K562 (cell line): ENCODE data around the gene EFHD2. TPM values are rescaled to one million over a fixed set of nuclear protein-coding genes. Genes with fewer than 3 reads are reported as not detected.

Experiments
- ATAC-seq: fragments of 200-7000 bp; cut with Tn5 transposase; 3 replicates; pipeline ENCODE4 v1.9.1; 2020; ENCODE audit warnings: moderate library complexity
- BruUV-seq: library from RNA; stranded (reverse); fragments of 400-500 nt; replicated peaks from 2 replicates; lab custom pipeline; 2021; lab: Mats Ljungman, UMichigan
- CTCF ChIA-PET: fragments of 300-600 bp; formaldehyde crosslinking; extraction: SDS; loops from one replicate; lab custom pipeline; 2021; ENCODE audit warnings: low intra/inter-chr PET ratio; lab: Yijun Ruan, JAX
- POLR2A ChIA-PET: fragments of 300-600, 350-650 bp; sonication (Branson Sonifier 250); formaldehyde crosslinking; extraction: SDS; loops from one replicate; lab custom pipeline; 2021; ENCODE audit warnings: antibody characterized with exemption, inconsistent platforms; lab: Yijun Ruan, JAX
- DNase-seq, 4 experiments: peaks; one replicate each; pipeline versions ENCODE4 v3.0.0 to v3.0.0-alpha.2; 2011 to 2018; ENCODE audit warnings: low spot score in 3 of 4, mixed read lengths in 3 of 4; ENCODE audit errors: extremely low read depth in 1 of 4
- FAIRE-seq: peaks from 2 replicates; lab custom pipeline; 2011; peaks lifted over from hg19 to GRCh38; lab: Jason Lieb, UNC
- H2AFZ ChIP-seq: 2 replicates; pipeline ENCODE4 v1.6.0; 2011; ENCODE audit warnings: low read depth, low read length, control low read depth, inconsistent platforms
- H3K27ac ChIP-seq: fragments of 200-600 bp; 3 replicates; pipeline ENCODE4 v1.8.0; 2011; ENCODE audit warnings: low read depth, mild to moderate bottlenecking, control low read depth, inconsistent platforms, low read length, moderate library complexity, mixed read lengths; ENCODE audit errors: extremely low read depth
- H3K27me3 ChIP-seq, 2 experiments: fragments of 300-600 bp in 1 of 2; 2 replicates in 1 of 2; 3 replicates in 1 of 2; pipeline versions ENCODE4 v1.6.0 to v1.8.0; 2011; ENCODE audit warnings: inconsistent platforms in 2 of 2, low read length in 2 of 2, mild to moderate bottlenecking in 1 of 2, mixed read lengths in 1 of 2, moderate library complexity in 1 of 2; ENCODE audit not compliant: control insufficient read depth in 2 of 2, insufficient read depth in 2 of 2
- H3K36me3 ChIP-seq: fragments of 300-600 bp; 3 replicates; pipeline ENCODE4 v1.8.0; 2011; ENCODE audit warnings: mild to moderate bottlenecking, low read length, inconsistent platforms; ENCODE audit not compliant: control insufficient read depth, insufficient read depth
- H3K4me1 ChIP-seq, 2 experiments: fragments of 200-600 bp in 1 of 2; replicated peaks in 1 of 2; 2 replicates in 1 of 2; 3 replicates in 1 of 2; pipeline versions ENCODE4 v1.5.1 to v1.8.0; 2011; ENCODE audit warnings: inconsistent platforms in 2 of 2, low read length in 2 of 2, mild to moderate bottlenecking in 1 of 2, mixed read lengths in 1 of 2, moderate library complexity in 1 of 2; ENCODE audit not compliant: control insufficient read depth in 2 of 2, insufficient read depth in 2 of 2
- H3K4me2 ChIP-seq: 2 replicates; pipeline ENCODE4 v1.6.1; 2011; ENCODE audit warnings: low read length, control low read depth, inconsistent platforms, mixed read lengths; ENCODE audit not compliant: insufficient read depth
- H3K4me3 ChIP-seq: fragments of 200-600 bp; sonication (generic), shearing (Covaris generic); 2 replicates; pipeline ENCODE4 v1.5.1; 2016; ENCODE audit warnings: control low read depth, inconsistent platforms
- H3K79me2 ChIP-seq: fragments of 200-600 bp; 3 replicates; pipeline ENCODE4 v1.8.0; 2011; ENCODE audit warnings: low read length, inconsistent platforms; ENCODE audit not compliant: control insufficient read depth, insufficient read depth
- H3K9ac ChIP-seq, 2 experiments: 2 replicates each; pipeline versions ENCODE4 v1.6.0 to v1.6.1; 2011; ENCODE audit warnings: low read depth in 2 of 2, low read length in 2 of 2, control low read depth in 1 of 2, inconsistent platforms in 1 of 2, mild to moderate bottlenecking in 1 of 2, mixed read lengths in 1 of 2; ENCODE audit not compliant: insufficient read depth in 1 of 2
- H3K9me1 ChIP-seq: one replicate; pipeline ENCODE4 v1.6.0; 2011; ENCODE audit warnings: inconsistent platforms, mild to moderate bottlenecking, low read length, moderate library complexity; ENCODE audit not compliant: control insufficient read depth, insufficient read depth
- H3K9me3 ChIP-seq: replicated peaks from 2 replicates; pipeline ENCODE4 v1.5.1; 2011; ENCODE audit warnings: low read depth, low read length, inconsistent platforms; ENCODE audit not compliant: control insufficient read depth, insufficient read depth
- H4K20me1 ChIP-seq: replicated peaks from 2 replicates; pipeline ENCODE4 v1.6.1; 2011; ENCODE audit warnings: low read length, inconsistent platforms, mixed read lengths; ENCODE audit not compliant: control insufficient read depth, insufficient read depth
- CEBPB ChIP-seq: fragments of 450-650 bp; IDR thresholded peaks from 2 replicates; pipeline ENCODE4 v1.6.1; 2016; ENCODE audit warnings: missing genetic modification characterization, missing compliant biosample characterization
- CEBPG ChIP-seq, 3 experiments: fragments of 200-800 bp in 1 of 3; sonication (Bioruptor generic) in 1 of 3; sonication (generic) in 1 of 3; formaldehyde crosslinking in 1 of 3; IDR thresholded peaks in 2 of 3; conservative IDR thresholded peaks in 1 of 3; 2 replicates each; pipeline versions ENCODE4 v1.6.1 to v1.8.0; 2016 to 2022; ENCODE audit warnings: missing compliant biosample characterization in 2 of 3, missing genetic modification characterization in 2 of 3, mild to moderate bottlenecking in 1 of 3, missing genetic modification reagents in 1 of 3
- DDX20 ChIP-seq: fragments of 450-650 bp; IDR thresholded peaks from 2 replicates; pipeline ENCODE4 v1.6.1; 2016; ENCODE audit warnings: missing genetic modification characterization, low read depth, mild to moderate bottlenecking, missing compliant biosample characterization, moderate library complexity
- EGR1 ChIP-seq: fragments of 450-650 bp; conservative IDR thresholded peaks from 2 replicates; pipeline ENCODE4 v1.6.1; 2017; ENCODE audit warnings: mild to moderate bottlenecking
- LCOR ChIP-seq: sonication (generic); formaldehyde crosslinking; IDR thresholded peaks from 2 replicates; pipeline ENCODE4 v1.8.0; 2022; ENCODE audit warnings: mild to moderate bottlenecking, missing genetic modification reagents
- POLR2G ChIP-seq: fragments of 200-400 bp; formaldehyde crosslinking; IDR thresholded peaks from 2 replicates; pipeline ENCODE4 v1.6.1; 2017; ENCODE audit warnings: low read depth, mild to moderate bottlenecking, antibody characterized with exemption, low read length, moderate library complexity
- RBFOX2 ChIP-seq: fragments of 200-400 bp; formaldehyde crosslinking; IDR thresholded peaks from 2 replicates; pipeline ENCODE4 v1.6.1; 2017; ENCODE audit warnings: low read depth, mild to moderate bottlenecking, low read length, moderate library complexity
- ZKSCAN8 ChIP-seq: fragments of 200-800 bp; sonication (Bioruptor generic); IDR thresholded peaks from 2 replicates; pipeline ENCODE4 v1.6.1; 2016; ENCODE audit warnings: missing genetic modification characterization, missing compliant biosample characterization
- WGBS: fragments of 100-300 bp; shearing (Covaris generic); methylation state at CpG from one replicate; pipeline ENCODE4 v1.1.6; 2016; ENCODE audit warnings: low coverage, mixed read lengths; ENCODE audit not compliant: insufficient coverage; ENCODE audit errors: missing lambda C conversion rate; 5-methylcytosine and 5-hydroxymethylcytosine counted together
- in situ Hi-C: fragments of 300-500 bp; cut with MboI; formaldehyde crosslinking; loops from 4 replicates; pipeline ENCODE4 v1.15.0; 2018; ENCODE audit warnings: inconsistent platforms, mixed read lengths
- intact Hi-C: fragments of 100-400 bp; cut with micrococcal nuclease; formaldehyde crosslinking; loops from 2 replicates; pipeline ENCODE4 v1.14.2; 2022
- polyA plus RNA-seq, 8 experiments: library from polyadenylated mRNA; depleted of rRNA in 4 of 8; stranded (reverse) in 5 of 8; unstranded in 3 of 8; fragments of >200 nt; fragmentation: Nextera tagmentation in 2 of 8; fragmentation: Illumina TruSeq in 1 of 8; extraction: Ambion mirVana in 2 of 8; extraction: Trizol in 1 of 8; gene quantifications; 2 replicates each; pipeline versions ENCODE4 v1.2.1 to v1.2.3, GENCODE V29; 2011 to 2014; ENCODE audit warnings: inconsistent platforms in 1 of 8, missing spikeins in 1 of 8
- total RNA-seq, 7 experiments: library from RNA; depleted of rRNA in 6 of 7; stranded (reverse); fragments of >200 nt in 6 of 7; fragmentation: Illumina TruSeq in 2 of 7; extraction: Trizol in 2 of 7; gene quantifications; 2 replicates each; pipeline versions ENCODE4 v1.2.1 to v1.2.3, GENCODE V29; 2011 to 2021; ENCODE audit warnings: low replicate concordance in 1 of 7
- TF ChIP-seq, protein P1 (sequence below): sonication (generic); formaldehyde crosslinking; IDR thresholded peaks from 2 replicates; pipeline ENCODE4 v1.9.0; 2022; ENCODE audit warnings: mild to moderate bottlenecking, missing genetic modification reagents

EFHD2 gene
- total and polyA plus RNA-seq, 9 of the 15 experiments (the other 6 are each of a cell fraction or from before 2014, with no cell fraction given) = 1.7 to 73.5 (median 25.2) TPM

DNA sequence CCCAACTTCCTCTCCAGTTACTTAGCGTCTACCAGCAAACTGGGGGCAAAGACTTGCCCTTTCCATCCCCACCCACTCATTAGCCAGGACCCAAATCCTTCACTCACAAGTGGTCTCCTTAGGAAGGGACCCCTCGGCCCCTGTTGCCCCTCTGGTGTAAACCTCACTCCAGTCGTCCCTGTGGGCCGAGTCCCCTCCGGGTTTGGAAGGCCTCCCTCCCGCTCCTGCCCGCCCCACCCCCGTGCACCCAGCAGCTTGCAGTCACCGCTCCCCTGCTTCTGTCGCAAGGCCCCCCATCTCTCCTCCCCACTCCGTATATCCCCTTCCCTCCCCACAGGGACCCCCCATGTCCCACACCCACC is 1.2 kb downstream of the EFHD2 start:
- Histone ChIP-seq H2AFZ (no peak overlapping the region), H3K9ac (peak overlapping the region; percentile 64 to 95; a peak in 3 of 4 replicates), H3K9me1 (no peaks in the 10 kb centered on the region), H3K27ac (peak overlapping the region; percentile 74; the same call in 1 of the 3 replicates), H3K9me3 (no peaks in the 10 kb centered on the region), H3K79me2 (peaks cover 29% of the 10 kb centered on the region), H3K4me2 (peak overlapping the region; percentile 82), H4K20me1 (peaks cover 11% of the 10 kb centered on the region), H3K4me1 (peaks cover 25 to 50% of the 10 kb centered on the region in 2 experiments), H3K27me3 (peaks cover 3 to 6% of the 10 kb centered on the region in 2 experiments; a peak in 4 of 5 replicates), H3K36me3 (peaks cover 31% of the 10 kb centered on the region), H3K4me3 (peak overlapping the region; percentile 87)
- FAIRE-seq = no peak
- ChIA-PET POLR2A (no interaction called here), CTCF (no interaction called here)
- WGBS = 36% methylated on average over 3 of the region's 11 CpGs
- no TSS peak for BruUV-seq
- TF ChIP-seq EGR1 (peak; percentile 38), CEBPB (no peak), RBFOX2 (peak; percentile 26; the same call in 1 of the 2 replicates)
- DNase-seq = no peak
- in situ Hi-C loops = no loop called here
- no peak for ATAC-seq
- intact Hi-C loops = no loop called here

DNA sequence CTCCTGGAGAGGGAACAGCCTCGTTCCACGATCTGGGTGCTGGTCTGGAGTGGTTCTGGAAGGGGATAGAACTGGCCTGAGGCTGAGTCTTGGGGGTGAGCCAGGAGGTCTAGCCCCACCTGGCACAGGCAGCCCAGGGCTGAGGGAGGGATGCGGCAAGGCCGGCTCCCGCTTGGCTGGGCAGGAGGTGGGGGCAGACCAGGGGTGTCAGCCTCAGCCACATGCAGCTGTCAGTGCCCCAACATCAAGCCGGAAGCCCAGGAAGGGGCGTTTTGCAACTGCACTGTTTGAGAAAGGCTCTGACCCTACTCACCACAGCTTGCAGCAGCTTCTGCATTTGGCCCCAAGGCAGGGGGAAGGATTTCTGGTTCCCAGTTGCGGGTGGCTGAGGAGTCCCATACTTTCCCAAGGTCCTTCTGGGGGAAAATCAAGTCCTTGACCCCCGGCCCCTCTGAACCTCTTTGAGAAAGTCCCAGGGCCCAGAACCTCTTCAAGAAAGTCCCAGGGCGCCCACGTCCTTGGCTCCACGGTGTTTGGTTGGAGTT is 2.0 kb downstream of the EFHD2 start:
- no peak for FAIRE-seq
- no peak overlapping the region; the same call in 1 of the 2 replicates for H3K4me3 ChIP-seq
- H3K4me1 ChIP-seq = peaks cover 33 to 58% of the 10 kb centered on the region in 2 experiments
- ChIA-PET POLR2A (interaction anchor here (1.1 kb wide), 1 partner anchor 15 kb away, joined by 3 read pairs; no protein-coding TSS in a partner anchor), CTCF (no interaction called here)
- peak overlapping the region in 1 of 2 experiments; percentile 66; a peak in 2 of 4 replicates for H3K9ac ChIP-seq
- no TSS peak for BruUV-seq
- intact Hi-C loops (no loop called here), in situ Hi-C loops (no loop called here)
- H3K27me3 ChIP-seq = peaks cover 3 to 4% of the 10 kb centered on the region in 2 experiments; a peak in 4 of 5 replicates
- no peak for ATAC-seq
- no peak for DNase-seq
- H3K4me2 ChIP-seq = peak overlapping the region; percentile 14; the same call in 1 of the 2 replicates
- 62% methylated on average over 12 of the region's 12 CpGs for WGBS
- H3K36me3 ChIP-seq = peaks cover 31% of the 10 kb centered on the region
- TF ChIP-seq CEBPG (CRISPR knock-in tag; IDR thresholded peaks at IDR 0.05) (0 out of 2 replicates have a peak, but pooled peaks have one; percentile 27), CEBPG (tag; conservative IDR thresholded peaks at IDR 0.05 in 1 of 2, IDR thresholded peaks at IDR 0.05 in 1 of 2) (no peak), LCOR (CRISPR knock-in tag) (no peak), DDX20 (tag) (no peak), POLR2G (0 out of 2 replicates have a peak, but pooled peaks have one; percentile 13), RBFOX2 (peak; percentile 64), ZKSCAN8 (CRISPR knock-in tag) (no peak)
- TF ChIP-seq, protein P1, sequence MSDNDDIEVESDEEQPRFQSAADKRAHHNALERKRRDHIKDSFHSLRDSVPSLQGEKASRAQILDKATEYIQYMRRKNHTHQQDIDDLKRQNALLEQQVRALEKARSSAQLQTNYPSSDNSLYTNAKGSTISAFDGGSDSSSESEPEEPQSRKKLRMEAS (CRISPR knock-in tag) = peak; percentile 15; the same call in 1 of the 2 replicates
- H3K79me2 ChIP-seq = peaks cover 29% of the 10 kb centered on the region
- H3K9me1 ChIP-seq = no peaks in the 10 kb centered on the region
- H3K9me3 ChIP-seq = no peaks in the 10 kb centered on the region
- H4K20me1 ChIP-seq = peaks cover 19% of the 10 kb centered on the region
- no peak overlapping the region for H3K27ac ChIP-seq
- H2AFZ ChIP-seq = no peak overlapping the region
